ENCODE measurements around the gene GATAD1. TPM values are rescaled to one million over a fixed set of nuclear protein-coding genes. Genes with fewer than 3 reads are reported as not detected.
"Not testable (repeated sequence)": the region's sequence is repeated elsewhere in the genome, so short reads cannot be mapped to it uniquely, and the experiment has no call there.

GATAD1 gene
- total and polyA plus RNA-seq, 4 experiments from 2014 or later = 5.1 to 34.8 (median 19.9) TPM

DNA sequence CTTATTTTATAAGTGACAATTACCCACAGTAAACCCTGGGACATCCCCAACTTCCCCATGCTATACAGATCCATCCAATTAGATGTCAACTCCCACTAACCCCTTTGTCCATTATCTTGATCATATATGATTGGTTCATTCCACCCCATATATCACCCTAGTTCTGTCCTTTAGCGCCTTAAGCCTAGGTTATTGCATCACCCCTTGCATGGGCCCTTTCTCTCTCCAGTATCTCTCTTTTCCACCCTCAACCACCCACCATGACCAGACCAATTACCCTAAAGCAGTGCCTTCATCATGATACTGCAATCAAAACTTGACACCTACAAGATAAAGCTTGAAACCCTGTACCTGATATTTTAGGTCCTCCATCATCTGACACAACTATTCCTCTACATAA, 37.9 kb upstream of the GATAD1 start:
- Mint-ChIP-seq H3K4me3 (no peak overlapping the region), H3K27me3 (peaks cover 6 to 12% of the 10 kb centered on the region in 2 donors), H3K4me1 (peaks cover under 1 to 3% (median 1%) of the 10 kb centered on the region in 4 donors), H3K36me3 (no peaks in the 10 kb centered on the region), H3K27ac (no peak overlapping the region), H3K9me3 (peaks cover 0 to 7% (median 0%) of the 10 kb centered on the region in 8 donors)
- Histone ChIP-seq H3K36me3 (ENCODE audit: insufficient read depth, low read length) (no peaks in the 10 kb centered on the region), H3K27me3 (ENCODE audit: insufficient read depth, low read length) (no peaks in the 10 kb centered on the region), H3K9me3 (ENCODE audit: control insufficient read depth in 1 of 2, low read length in 2 of 2) (no peaks in the 10 kb centered on the region), H3K4me1 (ENCODE audit: insufficient read depth, low read length) (no peaks in the 10 kb centered on the region), H3K27ac (ENCODE audit: low read depth, low read length) (no peak overlapping the region), H3K4me3 (ENCODE audit: low read length in 2 of 2) (no peak overlapping the region)
- intact Hi-C loops (cut with micrococcal nuclease) = no loop called here
- ChIA-PET POLR2A (ENCODE audit: partially characterized antibody) (no interaction called here), CTCF (ENCODE audit: partially characterized antibody) (no interaction called here)
- DNase-seq = no peak

DNA sequence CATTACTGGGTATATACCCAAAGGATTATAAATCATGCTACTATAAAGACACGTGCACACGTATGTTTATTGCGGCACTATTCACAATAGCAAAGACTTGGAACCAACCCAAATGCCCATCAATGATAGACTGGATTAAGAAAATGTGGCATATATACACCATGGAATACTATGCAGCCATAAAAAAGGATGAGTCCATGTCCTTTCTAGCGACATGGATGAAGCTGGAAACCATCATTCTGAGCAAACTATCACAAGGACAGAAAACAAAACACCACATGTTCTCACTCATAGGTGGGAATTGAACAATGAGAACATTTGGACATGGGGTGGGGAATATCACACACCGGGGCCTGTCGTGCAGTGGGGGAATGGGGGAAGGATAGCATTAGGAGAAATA, 37.1 kb upstream of the GATAD1 start:
- H3K4me3 ChIP-seq (ENCODE audit: low read length in 2 of 2); H3K4me3 Mint-ChIP-seq; intact Hi-C loops (cut with micrococcal nuclease); POLR2A ChIA-PET (ENCODE audit: partially characterized antibody); H3K27me3 ChIP-seq (ENCODE audit: insufficient read depth, low read length); H3K36me3 Mint-ChIP-seq; H3K4me1 Mint-ChIP-seq; H3K9me3 Mint-ChIP-seq; H3K27ac Mint-ChIP-seq; H3K36me3 ChIP-seq (ENCODE audit: insufficient read depth, low read length); DNase-seq; H3K4me1 ChIP-seq (ENCODE audit: insufficient read depth, low read length); H3K27ac ChIP-seq (ENCODE audit: low read depth, low read length); H3K9me3 ChIP-seq (ENCODE audit: control insufficient read depth in 1 of 2, low read length in 2 of 2): not testable (repeated sequence)
- peaks cover 6 to 12% of the 10 kb centered on the region in 2 donors for H3K27me3 Mint-ChIP-seq
- CTCF ChIA-PET (ENCODE audit: partially characterized antibody) = interaction anchor here (1.4 kb wide), 1 partner anchor 51 kb away, joined by 3 read pairs; no protein-coding TSS in a partner anchor

DNA sequence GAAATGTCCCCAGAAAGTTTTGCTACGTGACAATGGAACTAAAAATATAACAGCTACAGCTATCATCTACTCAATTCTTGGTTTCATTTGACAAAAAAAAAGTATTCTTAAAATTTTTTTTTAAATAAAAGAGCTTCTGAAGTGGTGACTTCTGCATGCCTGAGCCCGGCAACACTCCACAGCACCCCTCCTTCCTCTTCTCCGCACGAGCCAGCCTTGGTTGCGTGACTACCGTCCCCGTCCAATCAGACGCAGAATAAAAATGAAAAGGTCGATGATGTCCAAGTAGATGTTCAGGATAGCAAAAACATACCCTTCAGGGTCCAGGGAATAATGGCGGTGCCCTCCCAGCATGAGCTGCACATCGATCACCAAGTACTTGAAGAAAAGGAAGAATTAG, 34.5 kb upstream of the GATAD1 start:
- no peak overlapping the region for H3K4me3 ChIP-seq (ENCODE audit: low read length in 2 of 2)

DNA sequence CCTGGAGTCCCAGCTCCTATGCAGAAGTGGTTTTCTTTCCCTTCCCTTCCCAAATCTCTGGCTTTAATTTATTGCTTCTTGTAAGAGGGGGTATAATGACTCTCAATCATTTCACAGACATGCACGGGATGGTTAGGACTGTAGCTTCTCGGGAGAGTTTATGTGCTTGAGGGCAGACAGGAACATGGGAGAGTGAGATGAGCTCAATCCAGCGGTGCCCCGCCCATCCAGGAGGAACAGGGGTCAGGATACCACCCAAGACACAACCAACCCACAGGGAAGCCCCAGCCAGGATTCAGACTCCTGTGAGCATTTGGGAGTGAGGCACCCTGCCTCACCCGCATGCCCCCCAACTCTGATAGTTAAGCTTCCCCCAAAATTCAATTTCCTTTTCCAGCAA, 33.7 kb upstream of the GATAD1 start:
- peaks cover 0 to 7% (median 0%) of the 10 kb centered on the region in 8 donors for H3K9me3 Mint-ChIP-seq

More for the DNA sequence above, 34.5 kb upstream of the GATAD1 start:
- no peak overlapping the region for H3K27ac Mint-ChIP-seq
- CTCF ChIA-PET (ENCODE audit: partially characterized antibody) = interaction anchor here (1.4 to 4.3 kb wide), 4 partner anchors 9 to 49 kb away, joined by 3 to 25 read pairs (median 6); partner anchors contain the start of gene GATAD1
- H3K27me3 Mint-ChIP-seq = peaks cover 6 to 12% of the 10 kb centered on the region in 2 donors
- H3K9me3 Mint-ChIP-seq = peaks cover 0 to 7% (median 0%) of the 10 kb centered on the region in 8 donors
- Histone ChIP-seq H3K36me3 (ENCODE audit: insufficient read depth, low read length) (no peaks in the 10 kb centered on the region), H3K27ac (ENCODE audit: low read depth, low read length) (no peak overlapping the region), H3K9me3 (ENCODE audit: control insufficient read depth in 1 of 2, low read length in 2 of 2) (no peaks in the 10 kb centered on the region), H3K27me3 (ENCODE audit: insufficient read depth, low read length) (no peaks in the 10 kb centered on the region), H3K4me1 (ENCODE audit: insufficient read depth, low read length) (no peaks in the 10 kb centered on the region)
- no peaks in the 10 kb centered on the region for H3K36me3 Mint-ChIP-seq
- POLR2A ChIA-PET (ENCODE audit: partially characterized antibody) = no interaction called here
- no peak for DNase-seq
- no peak overlapping the region for H3K4me3 Mint-ChIP-seq
- no peaks in the 10 kb centered on the region for H3K4me1 Mint-ChIP-seq
- intact Hi-C loops (cut with micrococcal nuclease) = no loop called here

DNA sequence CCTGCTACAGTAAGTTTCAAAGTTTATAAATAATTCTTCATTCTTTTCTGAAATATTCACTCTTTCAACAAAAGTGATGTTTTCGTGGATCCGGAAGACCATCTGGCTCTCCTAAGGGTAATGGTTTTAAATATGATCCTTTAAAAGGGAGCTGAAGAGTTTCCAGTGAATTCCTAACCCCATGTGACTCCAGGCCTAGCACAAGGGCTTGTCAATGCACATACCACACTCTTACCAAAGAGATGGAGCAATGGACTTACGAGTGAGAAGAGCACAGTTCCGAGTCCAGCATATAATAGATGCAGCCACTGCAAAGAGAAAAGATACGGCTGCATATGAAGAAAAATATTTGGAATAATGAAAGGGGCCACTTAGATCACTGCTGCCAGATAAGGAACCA, 32.1 kb upstream of the GATAD1 start:
- Histone ChIP-seq H3K4me1 (ENCODE audit: insufficient read depth, low read length) (no peaks in the 10 kb centered on the region), H3K27ac (ENCODE audit: low read depth, low read length) (no peak overlapping the region), H3K4me3 (ENCODE audit: low read length in 2 of 2) (no peak overlapping the region), H3K27me3 (ENCODE audit: insufficient read depth, low read length) (no peaks in the 10 kb centered on the region), H3K36me3 (ENCODE audit: insufficient read depth, low read length) (no peaks in the 10 kb centered on the region), H3K9me3 (ENCODE audit: control insufficient read depth in 1 of 2, low read length in 2 of 2) (no peaks in the 10 kb centered on the region)
- Mint-ChIP-seq H3K36me3 (no peaks in the 10 kb centered on the region), H3K4me1 (no peaks in the 10 kb centered on the region), H3K27ac (no peak overlapping the region), H3K4me3 (no peak overlapping the region), H3K27me3 (peaks cover 4 to 7% of the 10 kb centered on the region in 2 donors), H3K9me3 (peaks cover 0 to 2% (median 0%) of the 10 kb centered on the region in 8 donors)
- intact Hi-C loops (cut with micrococcal nuclease) = no loop called here
- ChIA-PET POLR2A (ENCODE audit: partially characterized antibody) (no interaction called here), CTCF (ENCODE audit: partially characterized antibody) (interaction anchor here (1.0 to 4.3 kb wide), 3 partner anchors 10 to 32 kb away, joined by 3 to 25 read pairs (median 9); partner anchors contain the start of gene GATAD1)
- no peak for DNase-seq

More for the DNA sequence above, 33.7 kb upstream of the GATAD1 start:
- no peak overlapping the region for H3K27ac Mint-ChIP-seq
- no peak overlapping the region for H3K4me3 ChIP-seq (ENCODE audit: low read length in 2 of 2)
- no peak for DNase-seq
- H3K4me3 Mint-ChIP-seq = no peak overlapping the region
- H3K27me3 ChIP-seq (ENCODE audit: insufficient read depth, low read length) = no peaks in the 10 kb centered on the region
- no peak overlapping the region for H3K27ac ChIP-seq (ENCODE audit: low read depth, low read length)
- intact Hi-C loops (cut with micrococcal nuclease) = no loop called here
- no peaks in the 10 kb centered on the region for H3K36me3 Mint-ChIP-seq
- ChIA-PET POLR2A (ENCODE audit: partially characterized antibody) (no interaction called here), CTCF (ENCODE audit: partially characterized antibody) (interaction anchor here (1.4 to 4.3 kb wide), 3 partner anchors 11 to 48 kb away, joined by 3 to 25 read pairs (median 8); partner anchors contain the start of gene GATAD1)
- no peaks in the 10 kb centered on the region for H3K4me1 Mint-ChIP-seq
- H3K36me3 ChIP-seq (ENCODE audit: insufficient read depth, low read length) = no peaks in the 10 kb centered on the region
- H3K9me3 ChIP-seq (ENCODE audit: control insufficient read depth in 1 of 2, low read length in 2 of 2) = no peaks in the 10 kb centered on the region
- peaks cover 6 to 12% of the 10 kb centered on the region in 2 donors for H3K27me3 Mint-ChIP-seq
- H3K4me1 ChIP-seq (ENCODE audit: insufficient read depth, low read length) = no peaks in the 10 kb centered on the region

DNA sequence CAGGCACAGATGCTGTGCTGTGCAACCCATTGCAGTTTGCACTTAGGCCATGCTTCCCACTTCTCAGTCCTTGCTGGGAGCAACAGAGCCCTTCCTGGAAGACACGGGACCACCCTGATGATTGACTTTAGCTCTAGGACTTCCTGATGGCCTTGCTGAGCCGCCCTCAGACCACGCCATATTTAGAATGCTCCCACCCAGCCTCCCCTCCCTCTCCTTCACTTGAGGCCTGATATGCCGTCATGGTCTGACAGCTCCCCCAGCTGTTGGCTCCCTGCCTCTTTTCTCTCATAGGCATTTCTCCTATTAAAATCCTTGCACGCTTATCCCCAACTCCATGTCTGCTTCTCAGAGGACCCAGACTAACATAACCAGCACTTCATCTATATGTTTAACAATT, 29.4 kb upstream of the GATAD1 start:
- POLR2A ChIA-PET (ENCODE audit: partially characterized antibody) = interaction anchor here (1.0 kb wide), 1 partner anchor 30 kb away, joined by 3 read pairs; no protein-coding TSS in a partner anchor
- no peak overlapping the region for H3K27ac Mint-ChIP-seq

DNA sequence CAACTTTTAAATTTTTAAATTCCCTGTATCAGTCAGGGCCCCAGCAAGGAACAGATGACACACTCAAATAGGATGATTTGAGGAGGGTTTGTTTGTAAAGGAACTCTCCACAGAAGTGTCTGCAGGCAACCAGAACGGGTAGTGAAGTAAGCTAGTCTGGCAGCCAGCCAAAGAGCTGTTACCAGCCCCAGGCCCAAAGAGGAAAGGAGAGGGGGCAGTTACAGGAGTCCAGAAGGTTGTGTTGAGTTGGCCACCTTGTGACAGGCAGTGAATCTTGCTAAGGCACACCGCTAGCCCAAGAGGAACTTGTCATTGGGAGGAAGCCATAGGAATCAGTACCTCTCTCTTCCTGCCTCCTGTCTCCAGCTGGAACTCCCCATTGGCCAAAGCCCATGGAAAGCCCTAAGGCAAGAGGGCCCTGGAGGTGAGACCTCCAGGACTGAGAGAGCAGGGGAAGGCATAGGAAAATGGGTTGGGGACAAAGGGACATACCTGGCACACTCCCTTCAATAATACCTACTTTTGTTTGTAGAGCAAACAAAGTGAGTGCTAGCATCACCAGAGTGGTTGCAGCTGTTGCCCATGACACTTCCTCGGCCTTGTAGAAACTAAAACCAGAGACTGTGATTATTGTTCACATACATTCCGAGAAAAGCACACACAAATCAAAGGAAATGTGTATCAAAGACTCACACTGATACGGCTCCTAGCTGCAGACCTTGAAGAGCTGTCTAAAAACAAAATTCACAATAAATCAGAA, 25.4 kb upstream of the GATAD1 start:
- H3K36me3 Mint-ChIP-seq = no peaks in the 10 kb centered on the region
- peaks cover 12% of the 10 kb centered on the region for H3K4me1 ChIP-seq (ENCODE audit: insufficient read depth, low read length)
- no peak overlapping the region for H3K4me3 Mint-ChIP-seq
- DNase-seq = no peak
- POLR2A ChIA-PET (ENCODE audit: partially characterized antibody) = interaction anchor here (5.6 kb wide), 1 partner anchor 25 kb away, joined by 63 read pairs; the partner anchor contains the start of gene GATAD1
- no peak overlapping the region for H3K27ac ChIP-seq (ENCODE audit: low read depth, low read length)
- intact Hi-C loops (cut with micrococcal nuclease) = no loop called here
- peaks cover 0 to 2% (median 0%) of the 10 kb centered on the region in 8 donors for H3K9me3 Mint-ChIP-seq
- peaks cover 13 to 14% of the 10 kb centered on the region in 2 donors for H3K27me3 Mint-ChIP-seq
- CTCF ChIA-PET (ENCODE audit: partially characterized antibody) = interaction anchor here (1.6 to 3.2 kb wide), 2 partner anchors 9 to 25 kb away, joined by 5 to 21 read pairs; partner anchors contain the start of gene GATAD1
- no peaks in the 10 kb centered on the region for H3K36me3 ChIP-seq (ENCODE audit: insufficient read depth, low read length)
- no peaks in the 10 kb centered on the region for H3K9me3 ChIP-seq (ENCODE audit: control insufficient read depth in 1 of 2, low read length in 2 of 2)
- no peaks in the 10 kb centered on the region for H3K27me3 ChIP-seq (ENCODE audit: insufficient read depth, low read length)
- H3K27ac Mint-ChIP-seq = no peak overlapping the region
- peaks cover 9 to 11% (median 9%) of the 10 kb centered on the region in 4 donors for H3K4me1 Mint-ChIP-seq
- H3K4me3 ChIP-seq (ENCODE audit: low read length in 2 of 2) = no peak overlapping the region

More for the DNA sequence above, 29.4 kb upstream of the GATAD1 start:
- CTCF ChIA-PET (ENCODE audit: partially characterized antibody) = interaction anchor here (1.1 to 2.8 kb wide), 2 partner anchors 30 to 43 kb away, joined by 4 to 9 read pairs; partner anchors contain the start of gene GATAD1
- no peaks in the 10 kb centered on the region for H3K27me3 ChIP-seq (ENCODE audit: insufficient read depth, low read length)
- H3K36me3 ChIP-seq (ENCODE audit: insufficient read depth, low read length) = no peaks in the 10 kb centered on the region
- H3K4me1 Mint-ChIP-seq = no peaks in the 10 kb centered on the region
- intact Hi-C loops (cut with micrococcal nuclease) = no loop called here
- no peaks in the 10 kb centered on the region for H3K9me3 ChIP-seq (ENCODE audit: control insufficient read depth in 1 of 2, low read length in 2 of 2)
- H3K4me3 Mint-ChIP-seq = no peak overlapping the region
- no peak overlapping the region for H3K4me3 ChIP-seq (ENCODE audit: low read length in 2 of 2)
- DNase-seq = no peak
- H3K9me3 Mint-ChIP-seq = no peaks in the 10 kb centered on the region
- peaks cover under 1 to 6% of the 10 kb centered on the region in 2 donors for H3K27me3 Mint-ChIP-seq
- H3K36me3 Mint-ChIP-seq = no peaks in the 10 kb centered on the region
- no peak overlapping the region for H3K27ac ChIP-seq (ENCODE audit: low read depth, low read length)
- H3K4me1 ChIP-seq (ENCODE audit: insufficient read depth, low read length) = no peaks in the 10 kb centered on the region
